OCI-LY1 (cell line): ENCODE results near the gene CTNND2.

ENCODE experiments used
- H2AFZ ChIP-seq: fragments of 200-600 bp; sonication (generic), shearing (Covaris generic); 2 replicates; pipeline ENCODE4 v1.6.0; 2014; ENCODE audit warnings: antibody characterized with exemption, mild to moderate bottlenecking, low read length
- H3F3A ChIP-seq: fragments of 200-600 bp; sonication (generic), shearing (Covaris generic); 2 replicates; pipeline ENCODE4 v1.6.0; 2014; ENCODE audit warnings: mild to moderate bottlenecking, antibody characterized with exemption, low read length, moderate library complexity; ENCODE audit not compliant: insufficient read depth
- H3K27ac ChIP-seq: fragments of 200-600 bp; sonication (generic); 2 replicates; pipeline ENCODE4 v1.5.1; 2014; ENCODE audit warnings: low read length, mixed run types, mild to moderate bottlenecking, low read depth; ENCODE audit not compliant: poor library complexity, severe bottlenecking
- H3K27me3 ChIP-seq: fragments of 200-600 bp; sonication (generic); 2 replicates; pipeline ENCODE4 v1.6.0; 2014; ENCODE audit warnings: antibody characterized with exemption, mild to moderate bottlenecking, low read length, moderate library complexity; ENCODE audit not compliant: insufficient read depth
- H3K36me3 ChIP-seq: fragments of 200-600 bp; sonication (generic); 2 replicates; pipeline ENCODE4 v1.6.1; 2014; ENCODE audit warnings: mild to moderate bottlenecking, antibody characterized with exemption, low read length, moderate library complexity, mixed read lengths; ENCODE audit not compliant: insufficient read depth
- H3K4me1 ChIP-seq: fragments of 200-600 bp; sonication (generic); 2 replicates; pipeline ENCODE4 v1.5.1; 2014; ENCODE audit warnings: mild to moderate bottlenecking, low read length, moderate library complexity; ENCODE audit not compliant: insufficient read depth, severe bottlenecking
- H3K4me2 ChIP-seq: fragments of 200-600 bp; sonication (generic), shearing (Covaris generic); 2 replicates; pipeline ENCODE4 v1.6.1; 2014; ENCODE audit warnings: low read length
- H3K4me3 ChIP-seq: fragments of 200-600 bp; sonication (generic); 2 replicates; pipeline ENCODE4 v1.5.1; 2014; ENCODE audit warnings: low read length, low read depth, mild to moderate bottlenecking, mixed read lengths; ENCODE audit not compliant: poor library complexity, severe bottlenecking
- H3K79me2 ChIP-seq: fragments of 200-600 bp; shearing (Covaris generic); 2 replicates; pipeline ENCODE4 v1.6.1; 2016; ENCODE audit warnings: mixed run types, low read length, mixed read lengths; ENCODE audit not compliant: insufficient read depth
- H3K9ac ChIP-seq: fragments of 200-600 bp; sonication (generic), shearing (Covaris generic); 2 replicates; pipeline ENCODE4 v1.6.1; 2014; ENCODE audit warnings: mild to moderate bottlenecking, low read length, mixed read lengths
- H3K9me2 ChIP-seq: fragments of 200-600 bp; sonication (generic), shearing (Covaris generic); 2 replicates; pipeline ENCODE4 v1.6.1; 2014; ENCODE audit warnings: low read depth, mild to moderate bottlenecking, low read length, mixed read lengths
- H3K9me3 ChIP-seq: fragments of 200-600 bp; shearing (Covaris generic); 2 replicates; pipeline ENCODE4 v1.6.1; 2014; ENCODE audit warnings: low read length, mixed read lengths
- H4K20me1 ChIP-seq: fragments of 200-600 bp; sonication (generic), shearing (Covaris generic); 2 replicates; pipeline ENCODE4 v1.6.0; 2016; ENCODE audit warnings: mild to moderate bottlenecking, low read length; ENCODE audit not compliant: insufficient read depth
- EZH2 ChIP-seq: fragments of 200-600 bp; sonication (generic), shearing (Covaris generic); IDR thresholded peaks from 2 replicates; pipeline ENCODE4 v1.8.0; 2017; ENCODE audit warnings: borderline replicate concordance, mixed run types, mild to moderate bottlenecking, antibody characterized with exemption, low read length, moderate library complexity, mixed read lengths
- TF ChIP-seq, protein P1 (sequence below): fragments of 200-600 bp; sonication (generic), shearing (Covaris generic); IDR thresholded peaks from 2 replicates; pipeline ENCODE4 v1.5.1; 2017; ENCODE audit warnings: mild to moderate bottlenecking, antibody characterized with exemption, low read length, moderate library complexity, mixed read lengths

The CTNND2 gene

DNA sequence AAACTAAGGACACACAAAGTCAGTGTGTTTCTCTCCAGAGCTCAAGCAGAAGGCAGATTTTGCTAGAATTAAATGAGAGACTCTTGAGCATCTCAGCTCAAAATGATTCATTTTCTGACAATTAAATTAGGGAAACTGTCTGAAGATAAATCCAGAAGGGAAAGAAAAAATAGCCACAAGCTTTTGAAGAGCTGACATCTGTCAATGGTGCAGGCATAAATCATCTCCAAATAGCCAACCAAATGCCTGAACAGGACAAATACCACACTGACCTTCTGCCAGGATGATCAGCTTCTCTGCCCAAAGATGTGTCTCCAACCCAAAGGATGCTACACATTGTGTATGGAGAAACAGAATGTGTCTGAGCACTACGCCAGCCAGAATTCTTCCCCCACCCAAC is 199.3 kb downstream of the CTNND2 start:
- Histone ChIP-seq H3K79me2 (no peaks in the 10 kb centered on the region), H3K27me3 (no peaks in the 10 kb centered on the region), H3K4me1 (no peaks in the 10 kb centered on the region), H3K4me3 (no peak overlapping the region), H3F3A (no peaks in the 10 kb centered on the region), H3K9me2 (no peaks in the 10 kb centered on the region), H3K4me2 (no peak overlapping the region), H2AFZ (no peak overlapping the region), H4K20me1 (no peaks in the 10 kb centered on the region), H3K36me3 (no peaks in the 10 kb centered on the region), H3K27ac (no peak overlapping the region), H3K9ac (no peak overlapping the region), H3K9me3 (no peaks in the 10 kb centered on the region)
- TF ChIP-seq, protein P1, sequence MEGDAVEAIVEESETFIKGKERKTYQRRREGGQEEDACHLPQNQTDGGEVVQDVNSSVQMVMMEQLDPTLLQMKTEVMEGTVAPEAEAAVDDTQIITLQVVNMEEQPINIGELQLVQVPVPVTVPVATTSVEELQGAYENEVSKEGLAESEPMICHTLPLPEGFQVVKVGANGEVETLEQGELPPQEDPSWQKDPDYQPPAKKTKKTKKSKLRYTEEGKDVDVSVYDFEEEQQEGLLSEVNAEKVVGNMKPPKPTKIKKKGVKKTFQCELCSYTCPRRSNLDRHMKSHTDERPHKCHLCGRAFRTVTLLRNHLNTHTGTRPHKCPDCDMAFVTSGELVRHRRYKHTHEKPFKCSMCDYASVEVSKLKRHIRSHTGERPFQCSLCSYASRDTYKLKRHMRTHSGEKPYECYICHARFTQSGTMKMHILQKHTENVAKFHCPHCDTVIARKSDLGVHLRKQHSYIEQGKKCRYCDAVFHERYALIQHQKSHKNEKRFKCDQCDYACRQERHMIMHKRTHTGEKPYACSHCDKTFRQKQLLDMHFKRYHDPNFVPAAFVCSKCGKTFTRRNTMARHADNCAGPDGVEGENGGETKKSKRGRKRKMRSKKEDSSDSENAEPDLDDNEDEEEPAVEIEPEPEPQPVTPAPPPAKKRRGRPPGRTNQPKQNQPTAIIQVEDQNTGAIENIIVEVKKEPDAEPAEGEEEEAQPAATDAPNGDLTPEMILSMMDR, result no peak
- no peak for TF ChIP-seq EZH2

DNA sequence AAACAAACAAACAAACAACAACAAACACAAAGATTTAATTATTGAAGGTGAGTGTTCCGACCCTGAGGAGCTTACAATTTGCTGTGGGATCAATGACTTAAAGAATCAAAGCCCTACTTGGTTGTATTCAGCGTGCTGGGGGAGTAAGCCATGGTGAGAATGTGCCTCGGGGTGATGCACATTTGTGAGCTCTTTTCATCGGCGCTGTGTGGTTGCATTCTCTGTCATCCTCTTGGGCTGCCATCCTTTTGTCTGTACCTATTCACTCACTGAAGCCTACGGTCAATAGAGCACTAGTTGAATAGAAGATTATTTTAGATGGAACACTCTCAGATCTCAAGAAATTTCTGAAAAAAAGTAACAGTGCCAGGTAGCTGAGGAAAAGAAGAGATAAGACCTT is 203.9 kb downstream of the CTNND2 start:
- H3K9ac ChIP-seq, result no peak overlapping the region
- no peak overlapping the region for H2AFZ ChIP-seq
- TF ChIP-seq, protein P1, result no peak
- no peak for TF ChIP-seq EZH2
- H3F3A ChIP-seq, result no peaks in the 10 kb centered on the region
- no peaks in the 10 kb centered on the region for H3K36me3 ChIP-seq
- no peaks in the 10 kb centered on the region for H3K4me1 ChIP-seq
- no peaks in the 10 kb centered on the region for H4K20me1 ChIP-seq
- H3K9me3 ChIP-seq, result no peaks in the 10 kb centered on the region
- no peak overlapping the region for H3K4me3 ChIP-seq
- H3K27ac ChIP-seq, result no peak overlapping the region
- H3K9me2 ChIP-seq, result no peaks in the 10 kb centered on the region
- H3K79me2 ChIP-seq, result no peaks in the 10 kb centered on the region
- H3K4me2 ChIP-seq, result no peak overlapping the region
- H3K27me3 ChIP-seq, result no peaks in the 10 kb centered on the region

DNA sequence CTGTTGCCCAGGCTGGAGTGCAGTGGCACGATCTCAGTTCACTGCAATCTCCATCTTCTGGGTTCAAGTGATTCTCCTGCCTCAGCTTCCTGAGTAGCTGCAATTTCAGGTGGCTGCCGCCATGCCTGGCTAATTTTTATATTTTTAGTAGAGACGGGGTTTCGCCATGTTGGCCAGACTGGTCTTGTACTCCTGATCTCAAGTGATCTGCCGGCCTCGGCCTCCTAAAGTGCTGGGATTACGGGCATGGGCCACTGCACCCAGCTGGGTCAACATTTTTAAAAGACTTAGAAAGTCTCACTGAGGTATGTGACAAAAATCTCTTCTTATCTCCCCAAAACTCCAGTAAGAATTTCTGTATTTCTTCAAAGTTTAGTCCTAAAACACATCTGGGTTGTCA is 211.6 kb downstream of the CTNND2 start:
- H4K20me1 ChIP-seq, result no peaks in the 10 kb centered on the region
- no peak overlapping the region for H3K4me2 ChIP-seq
- H3K9me3 ChIP-seq, result no peaks in the 10 kb centered on the region
- H3K4me3 ChIP-seq, result no peak overlapping the region
- no peaks in the 10 kb centered on the region for H3K79me2 ChIP-seq
- H2AFZ ChIP-seq, result no peak overlapping the region
- H3K27ac ChIP-seq, result no peak overlapping the region
- no peaks in the 10 kb centered on the region for H3K9me2 ChIP-seq
- no peaks in the 10 kb centered on the region for H3F3A ChIP-seq
- H3K9ac ChIP-seq, result no peak overlapping the region
- H3K4me1 ChIP-seq, result no peaks in the 10 kb centered on the region
- no peaks in the 10 kb centered on the region for H3K36me3 ChIP-seq
- H3K27me3 ChIP-seq, result no peaks in the 10 kb centered on the region
- TF ChIP-seq EZH2, result no peak
- TF ChIP-seq, protein P1, result no peak
